GM12864 (cell line): ENCODE results near the gene MYORG.
"Not testable (repeated sequence)": the region's sequence is repeated elsewhere in the genome, so short reads cannot be mapped to it uniquely, and the experiment has no call there.

Experiments used
- DNase-seq: peaks from one replicate; pipeline ENCODE4 v3.0.0-alpha.2; 2011; ENCODE audit warnings: low read depth
- H3K4me3 ChIP-seq: 2 replicates; pipeline ENCODE4 v1.5.1; 2011; ENCODE audit warnings: mild to moderate bottlenecking, low read depth, low read length, control low read depth
- CTCF ChIP-seq: IDR thresholded peaks from 2 replicates; pipeline ENCODE4 v1.5.1; 2011; ENCODE audit warnings: low read depth, mild to moderate bottlenecking, moderate library complexity, low read length, control low read depth, inconsistent platforms; ENCODE audit errors: missing control alignments

The MYORG gene

GRCh38 chr9:34370335-34370969 is 6.2 kb downstream of the MYORG start:
- no peak for DNase-seq
- no peak for TF ChIP-seq CTCF
- H3K4me3 ChIP-seq: no peak overlapping the region

- TF ChIP-seq CTCF: no peak
- no peak overlapping the region for H3K4me3 ChIP-seq
- DNase-seq: no peak
Measured at GRCh38 chr9:34369636-34370035, 7.1 kb downstream of the MYORG start.

GRCh38 chr9:34368796-34369195 is 7.9 kb downstream of the MYORG start:
- DNase-seq, H3K4me3 ChIP-seq: not testable (repeated sequence)

- DNase-seq, H3K4me3 ChIP-seq: not testable (repeated sequence)
Measured at GRCh38 chr9:34367751-34368410, 8.8 kb downstream of the MYORG start.

GRCh38 chr9:34366365-34366764 is 10.3 kb downstream of the MYORG start:
- H3K4me3 ChIP-seq: no peak overlapping the region
- no peak for DNase-seq
- TF ChIP-seq CTCF: no peak

- no peak for DNase-seq
- H3K4me3 ChIP-seq: no peak overlapping the region
- TF ChIP-seq CTCF: no peak
Measured at GRCh38 chr9:34365282-34365681, 11.4 kb downstream of the MYORG start.

- TF ChIP-seq CTCF: no peak
- H3K4me3 ChIP-seq: no peak overlapping the region
- no peak for DNase-seq
Measured at GRCh38 chr9:34363619-34364351, 12.9 kb downstream of the MYORG start.
